ENCODE measurements around the gene TMEM39A.

- TF ChIP-seq POLR2A (IDR thresholded peaks at IDR 0.05; ENCODE audit: low read length) (no peak), GATA1 (IDR thresholded peaks at IDR 0.05; ENCODE audit: low read depth, low read length) (no peak)
These were observed 36.9 kb upstream of the TMEM39A start for GRCh38 chr3:119500265-119500664.

Data from erythroblast (primary cell).